LoVo (cell line): Measurements from ENCODE around the gene ARRB2.
"Not testable (repeated sequence)": the region's sequence is repeated elsewhere in the genome, so short reads cannot be mapped to it uniquely, and the experiment has no call there.

Experiments
- DNase-seq: peaks from one replicate; pipeline ENCODE4 v3.0.0-alpha.2; 2016; ENCODE audit warnings: low spot score

Gene ARRB2

DNA sequence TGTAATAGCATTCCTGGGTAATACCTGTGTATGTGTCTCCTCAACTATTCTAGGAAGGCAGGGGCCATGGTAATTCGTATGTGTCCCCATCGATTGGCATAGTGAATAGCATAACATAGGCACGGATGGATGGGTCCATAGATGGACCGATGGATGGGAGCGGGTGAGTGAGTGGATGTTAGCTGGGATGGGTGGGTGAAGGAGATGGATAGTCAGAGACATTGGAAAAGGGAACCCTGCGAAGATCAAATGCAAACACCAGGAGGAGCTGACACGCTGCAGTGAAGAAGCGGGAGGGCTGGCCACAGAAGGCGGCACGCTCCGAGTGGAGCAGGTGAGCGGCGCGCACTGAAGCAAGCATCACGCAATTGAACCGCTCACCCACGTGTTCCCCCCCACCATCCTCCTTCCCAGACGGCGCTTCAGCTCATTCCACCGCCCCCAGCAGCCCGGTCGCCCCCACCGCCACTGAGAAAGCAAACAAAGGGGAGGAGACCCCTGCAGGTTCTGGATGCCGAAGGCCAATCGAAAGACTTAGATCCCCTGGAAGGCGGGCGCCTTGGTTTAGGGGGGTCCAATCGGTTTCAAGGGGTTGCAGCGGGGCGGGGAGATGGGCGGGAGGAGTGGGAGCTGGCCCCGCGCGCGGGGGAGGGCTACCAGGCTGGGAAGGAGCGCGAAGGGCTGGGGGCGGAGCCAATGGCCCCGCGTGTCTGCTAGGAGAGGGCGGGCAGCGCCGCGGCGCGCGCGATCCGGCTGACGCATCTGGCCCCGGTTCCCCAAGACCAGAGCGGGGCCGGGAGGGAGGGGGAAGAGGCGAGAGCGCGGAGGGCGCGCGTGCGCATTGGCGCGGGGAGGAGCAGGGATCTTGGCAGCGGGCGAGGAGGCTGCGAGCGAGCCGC is at the start of gene ARRB2:
ARRB2 (plus strand) TSS at position 839 of the 899 bp plus-strand sequence. CDS start 90 bp downstream, outside the sequence.
- peak; percentile 95 for DNase-seq

DNA sequence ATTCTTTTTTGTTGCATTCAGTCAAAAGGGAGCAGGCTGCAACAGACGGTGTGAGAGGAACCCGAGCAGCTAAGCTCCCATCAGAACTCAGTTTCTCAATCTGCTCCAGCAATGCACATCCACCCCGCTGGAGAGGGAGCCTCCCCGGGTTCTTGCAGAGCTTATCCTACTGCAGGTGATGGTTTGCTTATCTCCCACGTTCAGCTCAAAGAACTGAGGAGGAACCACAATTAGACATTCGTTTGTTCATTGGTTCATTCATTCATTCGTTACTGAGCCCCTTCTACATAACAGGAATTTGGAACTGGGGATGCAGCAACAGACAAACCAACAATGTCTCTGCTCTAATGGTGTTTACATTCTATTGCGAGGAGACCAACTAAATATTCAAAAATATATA is 46.7 kb upstream of the ARRB2 start:
- no peak for DNase-seq

DNA sequence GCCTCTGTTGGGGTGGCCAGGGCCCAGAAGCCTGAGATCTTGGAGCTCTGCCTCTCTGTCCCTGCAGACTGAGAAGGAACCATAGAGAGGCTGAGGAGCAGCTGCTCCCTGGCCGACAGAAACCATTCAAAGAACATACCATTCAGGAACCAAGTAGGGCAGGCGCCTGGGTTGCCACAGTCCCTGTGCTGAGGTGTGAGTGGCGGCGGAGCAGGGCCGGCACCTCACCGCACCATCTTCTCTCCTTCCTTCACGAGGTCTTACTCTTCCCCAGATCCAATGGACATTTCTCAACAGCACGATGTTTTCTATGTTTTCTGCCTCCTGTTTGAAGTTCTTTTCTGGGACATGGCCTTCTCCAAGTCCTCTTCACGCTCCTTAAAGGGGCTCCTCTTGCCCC is 46.2 kb upstream of the ARRB2 start:
- DNase-seq = no peak

- DNase-seq = no peak
Observed at GRCh38 chr17:4665027-4665426, 45.4 kb upstream of the ARRB2 start.

GRCh38 chr17:4666296-4666695 is 44.1 kb upstream of the ARRB2 start:
- DNase-seq = no peak

DNA sequence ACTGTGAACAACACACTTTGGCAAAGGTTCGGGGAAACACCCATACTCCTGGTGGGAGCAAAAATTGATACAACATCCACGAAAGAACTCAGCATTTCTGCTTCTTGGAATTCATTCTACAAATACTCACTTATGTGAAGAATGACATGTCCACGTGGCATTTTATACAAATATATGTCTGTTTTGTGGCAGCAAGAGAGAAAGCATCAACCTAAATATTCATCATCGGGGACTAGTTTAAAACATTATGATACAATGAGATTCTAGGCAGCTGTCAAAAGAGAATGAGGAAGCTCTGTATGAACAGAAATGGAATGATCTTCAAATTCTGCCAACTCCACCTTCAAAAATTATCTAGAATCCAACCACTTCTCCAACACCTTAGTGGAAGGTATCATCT is 43.3 kb upstream of the ARRB2 start:
- DNase-seq = no peak

DNA sequence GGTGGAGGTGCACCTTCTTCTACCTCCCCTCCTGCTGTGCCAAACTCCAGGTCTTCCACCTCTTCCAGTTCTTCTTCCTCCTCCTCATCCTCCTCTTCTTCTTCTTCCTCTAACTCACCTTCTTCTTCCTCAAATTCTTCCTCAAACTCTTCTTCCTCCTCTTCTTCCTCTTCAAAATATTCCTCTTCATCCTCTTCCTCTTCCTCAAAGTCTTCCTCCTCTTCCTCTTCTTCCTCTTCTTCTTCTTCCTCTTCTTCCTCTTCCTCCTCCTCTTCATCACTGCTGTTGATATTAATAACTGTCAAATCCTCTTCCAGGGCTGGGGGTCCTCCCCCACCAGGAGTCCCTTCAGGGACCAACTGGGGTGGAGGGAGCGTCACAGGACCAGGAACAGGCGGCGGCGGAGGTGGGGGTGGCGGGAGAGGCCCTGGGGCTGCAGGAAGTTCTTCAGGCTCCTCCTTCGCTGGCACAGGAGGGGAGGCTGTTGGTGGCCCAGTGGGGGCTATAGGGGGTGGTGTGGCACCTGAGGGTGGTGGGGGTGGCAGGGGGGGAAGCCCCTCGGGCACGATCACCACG is 38.3 kb upstream of the ARRB2 start:
- DNase-seq = no peak

DNA sequence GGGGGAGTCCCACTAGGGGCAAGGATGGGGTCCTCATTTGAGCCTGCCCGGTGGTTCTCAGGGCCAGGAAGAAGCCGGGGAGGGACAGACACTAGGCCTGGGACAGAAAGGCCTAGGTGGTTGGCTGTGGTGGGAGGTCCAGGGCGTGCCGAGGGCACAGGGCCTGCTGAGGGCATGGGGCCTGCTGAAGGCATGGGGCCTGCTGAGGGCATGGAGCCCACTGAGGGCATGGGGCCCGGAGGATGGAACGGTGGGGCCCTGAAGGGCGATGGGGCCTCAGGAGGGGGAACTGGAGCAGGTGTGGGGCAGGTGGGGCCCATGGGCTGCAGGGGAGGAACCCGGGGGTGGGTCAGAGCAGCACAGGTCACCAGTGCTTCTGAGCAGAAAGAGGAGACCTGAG is 37.7 kb upstream of the ARRB2 start:
- DNase-seq = no peak

DNA sequence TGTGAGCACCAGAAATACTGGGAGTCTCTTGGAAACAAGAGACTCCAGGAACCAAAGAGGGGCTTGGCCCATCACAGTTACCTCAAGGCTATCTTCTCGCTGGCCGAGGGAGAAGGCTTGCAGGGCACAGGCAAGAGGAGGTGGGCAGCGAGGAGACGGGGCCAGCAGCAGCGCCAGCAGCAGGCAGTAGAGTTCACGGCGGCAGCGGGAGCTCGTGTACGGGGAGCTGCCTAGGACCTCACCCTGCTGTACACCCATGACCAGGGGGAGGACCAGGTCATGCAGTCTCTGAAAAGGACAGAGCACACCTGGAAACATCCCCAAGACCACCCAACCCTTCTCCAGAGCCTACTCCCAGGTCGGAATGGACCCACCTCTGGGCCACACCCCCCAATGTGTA is 37.3 kb upstream of the ARRB2 start:
- DNase-seq = no peak

DNA sequence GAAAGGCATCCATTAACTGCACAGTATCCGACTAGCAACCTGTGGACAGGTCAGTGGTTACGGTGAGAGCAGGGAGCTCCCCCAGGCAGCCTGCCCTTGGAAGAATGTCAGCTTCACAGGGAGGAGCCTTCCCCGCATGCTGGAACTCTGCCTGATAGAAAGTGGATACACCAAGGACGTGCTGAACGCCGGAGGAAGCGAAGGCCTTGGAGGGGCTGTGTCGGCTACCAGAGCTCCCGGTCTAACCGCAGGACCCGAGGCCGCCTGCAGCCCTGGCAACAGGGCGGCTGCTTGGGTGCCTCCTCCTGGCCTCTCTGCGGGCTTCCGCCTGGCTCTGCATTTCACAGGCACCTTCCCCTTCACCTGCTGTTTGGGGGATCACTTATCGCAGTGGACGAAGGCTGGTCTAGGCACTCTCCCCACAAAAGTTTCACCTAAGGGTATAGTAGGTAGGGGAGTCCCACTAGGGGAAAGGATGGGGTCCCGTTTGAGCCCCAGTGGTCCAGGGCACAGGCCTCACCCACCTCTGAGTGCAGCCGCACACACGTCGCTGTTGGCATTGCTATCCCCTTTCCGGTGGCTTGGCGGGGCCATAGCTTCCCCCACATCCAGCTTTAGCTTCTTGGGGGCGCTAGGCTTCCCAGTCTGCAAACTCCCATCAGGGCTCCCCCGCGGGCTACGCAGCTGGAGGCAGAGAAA is 36.3 kb upstream of the ARRB2 start:
- DNase-seq = no peak

- DNase-seq = no peak
Observed at GRCh38 chr17:4674685-4674998, 35.8 kb upstream of the ARRB2 start.

DNA sequence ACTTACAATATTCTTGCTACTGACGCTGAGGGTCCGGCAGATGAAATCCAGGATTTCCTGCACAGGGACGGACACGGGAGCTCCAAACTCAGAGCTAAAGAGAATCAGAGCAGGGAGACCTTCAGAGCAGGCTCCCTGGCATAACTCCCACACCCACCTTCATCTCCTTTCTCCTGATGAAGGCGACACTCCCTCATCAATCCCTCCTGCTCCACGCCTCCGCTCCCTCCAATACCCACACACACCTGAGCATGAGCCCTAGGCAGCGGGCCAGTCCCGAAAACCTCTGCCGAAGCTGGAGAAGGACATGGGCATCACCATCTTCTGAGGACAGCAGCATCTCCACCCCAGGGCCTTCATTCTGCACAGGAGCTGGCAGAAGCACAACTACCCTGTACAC is 34.6 kb upstream of the ARRB2 start:
- DNase-seq = no peak

- no peak for DNase-seq
Observed at GRCh38 chr17:4676791-4677190, 33.6 kb upstream of the ARRB2 start.

DNA sequence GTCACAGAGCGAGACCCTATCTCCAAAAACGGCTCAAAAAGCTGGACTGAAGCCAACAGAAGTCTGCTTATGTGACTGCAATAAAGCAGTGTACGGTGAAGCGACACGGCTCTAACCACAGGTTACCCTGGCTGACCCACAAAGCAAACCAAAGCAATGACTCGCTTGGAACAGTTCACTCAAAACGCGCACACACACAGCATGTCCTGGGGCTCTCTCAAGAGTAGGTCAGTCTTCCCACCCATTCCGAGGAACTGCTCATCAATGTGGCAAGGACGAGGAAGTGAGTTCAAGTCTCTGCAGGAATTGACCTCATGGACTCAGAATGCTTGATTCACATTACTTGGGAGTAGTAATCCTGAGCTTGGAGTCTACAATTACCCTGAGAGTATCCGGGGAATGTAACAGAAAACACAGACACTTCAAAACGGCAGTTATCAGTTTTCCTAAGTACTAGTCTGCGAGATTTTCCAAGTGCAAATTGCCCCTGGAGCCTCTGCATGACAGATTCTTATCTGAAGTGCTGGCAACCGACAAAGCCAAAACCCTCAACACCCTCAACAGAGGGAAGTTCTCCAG is 31.9 kb upstream of the ARRB2 start:
- DNase-seq = peak; percentile 21

GRCh38 chr17:4679658-4680057 is 30.8 kb upstream of the ARRB2 start:
- DNase-seq = no peak

GRCh38 chr17:4683739-4684138 is 26.7 kb upstream of the ARRB2 start:
- not testable (repeated sequence) for DNase-seq

DNA sequence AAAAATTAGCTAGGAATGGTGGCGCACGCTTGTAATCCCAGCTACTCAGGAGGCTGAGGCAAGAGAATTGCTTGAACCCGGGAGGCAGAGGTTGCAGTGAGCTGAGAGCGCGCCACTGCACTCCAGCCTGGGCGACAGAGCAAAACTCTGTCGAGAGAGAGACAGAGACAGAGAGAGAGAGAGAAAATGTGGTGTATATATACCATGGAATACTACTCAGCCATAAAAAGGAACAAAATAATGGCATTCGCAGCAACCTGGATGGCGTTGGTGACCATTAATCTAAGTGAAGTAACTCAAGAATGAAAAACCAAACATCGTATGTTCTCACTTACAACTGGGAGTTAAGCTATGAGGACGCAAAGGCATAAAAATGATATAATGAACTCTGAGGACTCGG is 20.6 kb upstream of the ARRB2 start:
- not testable (repeated sequence) for DNase-seq

- DNase-seq = no peak
Observed at GRCh38 chr17:4690745-4691144, 19.7 kb upstream of the ARRB2 start.

DNA sequence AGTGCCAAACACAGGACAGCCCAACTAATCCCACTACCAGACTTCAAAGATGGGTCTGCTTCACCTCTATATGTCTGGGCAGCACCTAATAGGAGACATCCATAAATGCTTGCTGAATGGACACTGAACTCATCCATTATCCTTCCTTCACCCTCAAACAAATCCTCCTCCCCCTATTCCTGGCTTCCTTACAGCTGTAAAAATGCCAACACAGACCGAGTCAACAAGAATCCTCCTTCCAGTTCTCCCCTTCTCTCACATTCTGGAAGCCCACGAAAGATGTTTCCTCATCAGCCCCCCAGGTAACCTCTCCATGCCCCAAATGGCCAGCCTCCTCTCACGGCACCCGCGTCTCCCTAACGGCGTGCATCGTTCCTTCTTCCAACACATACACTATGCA is 18.7 kb upstream of the ARRB2 start:
- no peak for DNase-seq

DNA sequence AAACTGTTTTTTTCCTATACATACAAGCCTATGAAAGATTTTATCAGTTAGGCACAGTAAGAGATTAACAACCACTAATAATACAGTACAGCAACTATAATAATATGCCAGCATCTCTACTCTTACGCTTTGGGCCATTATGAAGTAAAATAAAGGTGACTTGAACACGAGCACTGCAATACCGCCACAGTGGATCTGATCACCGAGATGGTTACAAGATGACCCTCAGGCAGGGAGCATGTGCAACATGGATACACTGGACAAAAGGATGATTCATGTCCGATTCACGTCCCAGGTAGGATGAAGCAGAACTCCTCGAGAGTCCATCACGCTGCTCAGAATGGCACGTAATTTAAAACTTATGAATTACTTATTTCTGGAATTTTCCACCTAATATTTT is 17.0 kb upstream of the ARRB2 start:
- no peak for DNase-seq

- DNase-seq = no peak
Observed at GRCh38 chr17:4696437-4696805, 14.0 kb upstream of the ARRB2 start.

DNA sequence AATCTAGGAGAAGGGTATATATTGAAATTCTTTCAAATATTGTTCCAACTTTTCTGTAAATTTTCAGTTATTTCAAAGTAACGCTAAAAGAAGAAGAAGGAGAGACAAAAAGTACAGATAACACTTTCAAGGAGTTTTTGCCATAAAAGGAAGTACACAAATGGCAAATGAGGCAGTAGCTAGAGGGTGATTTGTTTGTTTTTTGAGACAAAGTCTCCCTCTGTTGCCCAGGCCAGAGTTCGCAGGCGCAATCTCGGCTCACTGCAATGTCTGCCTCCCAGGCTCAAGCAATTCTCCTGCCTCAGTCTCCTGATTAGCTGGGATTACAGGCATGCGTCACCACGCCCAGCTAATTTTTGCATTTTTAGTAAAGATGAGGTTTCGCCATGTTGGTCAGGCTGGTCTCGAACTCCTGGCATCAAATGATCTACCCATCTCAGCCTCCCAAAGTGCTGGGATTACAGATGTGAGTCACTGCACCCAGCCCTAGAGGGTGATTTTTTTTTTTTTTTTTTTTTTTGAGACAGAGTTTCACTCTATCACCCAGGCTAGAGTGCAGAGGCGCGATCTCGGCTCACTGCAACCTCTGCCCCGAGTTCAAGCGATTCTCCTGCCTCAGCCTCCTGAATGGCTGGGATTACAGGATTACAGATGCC is 10.9 kb upstream of the ARRB2 start:
- not testable (repeated sequence) for DNase-seq
